Upper lobe of right lung (tissue), 1 donor: ENCODE measurements around the gene FSTL3. TPM values are rescaled to one million over a fixed set of nuclear protein-coding genes. Genes with fewer than 3 reads are reported as not detected.

Experiments
- ATAC-seq: fragments of 200-7000 bp; cut with Tn5 transposase; one replicate; pipeline ENCODE4 v1.9.1; 2020; ENCODE audit warnings: mild to moderate bottlenecking, moderate library complexity
- DNase-seq: peaks from one replicate; pipeline ENCODE4 v3.0.0-alpha.2; 2020
- H3K27ac ChIP-seq: fragments of 200-600 bp; one replicate; pipeline ENCODE4 v1.8.0; 2022
- H3K27me3 ChIP-seq: fragments of 200-600 bp; one replicate; pipeline ENCODE4 v1.8.0; 2022; ENCODE audit warnings: mild to moderate bottlenecking
- H3K36me3 ChIP-seq: fragments of 200-600 bp; one replicate; pipeline ENCODE4 v1.8.0; 2022
- H3K4me1 ChIP-seq: fragments of 200-600 bp; one replicate; pipeline ENCODE4 v1.8.0; 2022
- H3K4me3 ChIP-seq: fragments of 200-600 bp; one replicate; pipeline ENCODE4 v1.8.0; 2022; ENCODE audit warnings: mild to moderate bottlenecking
- H3K9me3 ChIP-seq: fragments of 200-600 bp; one replicate; pipeline ENCODE4 v1.8.0; 2022
- intact Hi-C: fragments of 100-400 bp; cut with DNase I; formaldehyde crosslinking; loops from one replicate; pipeline ENCODE4 v1.11.0; 2022
- total RNA-seq: library from RNA; stranded (reverse); fragmentation: NEBNext Ultra II Directional; extraction: Animal tissue kit (Norgen Biotek cat#: 25700); gene quantifications from one replicate; pipeline ENCODE4 v1.2.1, GENCODE V29; 2021
- TF ChIP-seq, protein P1 (sequence below): fragments of 200-600 bp; IDR thresholded peaks from one replicate; pipeline ENCODE4 v1.8.0; 2022; ENCODE audit warnings: antibody characterized with exemption
- donor health status: DM: no; HTN: yes; CAD: no; lungs with severe emphysema.

FSTL3 gene
- total RNA-seq, 1 donor from 2014 or later: 114 TPM

DNA sequence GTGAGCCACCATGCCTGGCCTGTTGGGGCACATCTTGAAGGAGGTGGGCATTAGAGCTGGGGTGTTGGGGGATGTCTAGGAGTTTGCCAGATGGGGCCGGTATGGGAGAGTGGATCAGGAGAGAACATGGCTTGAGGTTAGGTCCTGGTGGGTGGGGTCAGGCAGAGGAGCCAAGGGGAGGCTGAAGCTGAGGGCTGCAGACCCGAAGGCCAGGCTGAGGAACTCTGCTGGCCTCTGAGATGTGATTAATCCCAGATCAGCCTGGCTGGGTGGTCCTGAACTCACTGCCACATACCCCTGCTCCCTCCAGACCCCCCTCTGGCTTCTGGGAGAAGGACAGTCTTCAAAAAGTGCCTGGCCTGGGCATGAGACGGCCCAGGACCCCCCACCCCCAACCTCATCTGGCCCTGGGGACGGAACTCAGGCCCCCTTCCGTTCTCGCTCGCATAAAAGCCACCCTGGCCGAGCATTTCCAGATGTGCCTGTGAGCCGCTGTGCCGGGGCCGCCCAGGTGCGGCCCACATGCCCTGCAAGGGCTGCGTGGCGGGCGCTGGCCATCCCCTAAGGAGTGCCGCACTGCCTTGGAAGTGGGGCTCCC lies 2.7 kb downstream of the FSTL3 start:
- TF ChIP-seq, protein P1, sequence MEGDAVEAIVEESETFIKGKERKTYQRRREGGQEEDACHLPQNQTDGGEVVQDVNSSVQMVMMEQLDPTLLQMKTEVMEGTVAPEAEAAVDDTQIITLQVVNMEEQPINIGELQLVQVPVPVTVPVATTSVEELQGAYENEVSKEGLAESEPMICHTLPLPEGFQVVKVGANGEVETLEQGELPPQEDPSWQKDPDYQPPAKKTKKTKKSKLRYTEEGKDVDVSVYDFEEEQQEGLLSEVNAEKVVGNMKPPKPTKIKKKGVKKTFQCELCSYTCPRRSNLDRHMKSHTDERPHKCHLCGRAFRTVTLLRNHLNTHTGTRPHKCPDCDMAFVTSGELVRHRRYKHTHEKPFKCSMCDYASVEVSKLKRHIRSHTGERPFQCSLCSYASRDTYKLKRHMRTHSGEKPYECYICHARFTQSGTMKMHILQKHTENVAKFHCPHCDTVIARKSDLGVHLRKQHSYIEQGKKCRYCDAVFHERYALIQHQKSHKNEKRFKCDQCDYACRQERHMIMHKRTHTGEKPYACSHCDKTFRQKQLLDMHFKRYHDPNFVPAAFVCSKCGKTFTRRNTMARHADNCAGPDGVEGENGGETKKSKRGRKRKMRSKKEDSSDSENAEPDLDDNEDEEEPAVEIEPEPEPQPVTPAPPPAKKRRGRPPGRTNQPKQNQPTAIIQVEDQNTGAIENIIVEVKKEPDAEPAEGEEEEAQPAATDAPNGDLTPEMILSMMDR: no peak
- DNase-seq (no peak), ATAC-seq (no peak)
- Histone ChIP-seq H3K9me3 (no peaks in the 10 kb centered on the region), H3K27me3 (no peaks in the 10 kb centered on the region), H3K4me1 (peaks cover 19% of the 10 kb centered on the region), H3K4me3 (peak overlapping the region; percentile 68), H3K36me3 (no peaks in the 10 kb centered on the region), H3K27ac (peak overlapping the region; percentile 93)
- intact Hi-C loops: no loop called here

DNA sequence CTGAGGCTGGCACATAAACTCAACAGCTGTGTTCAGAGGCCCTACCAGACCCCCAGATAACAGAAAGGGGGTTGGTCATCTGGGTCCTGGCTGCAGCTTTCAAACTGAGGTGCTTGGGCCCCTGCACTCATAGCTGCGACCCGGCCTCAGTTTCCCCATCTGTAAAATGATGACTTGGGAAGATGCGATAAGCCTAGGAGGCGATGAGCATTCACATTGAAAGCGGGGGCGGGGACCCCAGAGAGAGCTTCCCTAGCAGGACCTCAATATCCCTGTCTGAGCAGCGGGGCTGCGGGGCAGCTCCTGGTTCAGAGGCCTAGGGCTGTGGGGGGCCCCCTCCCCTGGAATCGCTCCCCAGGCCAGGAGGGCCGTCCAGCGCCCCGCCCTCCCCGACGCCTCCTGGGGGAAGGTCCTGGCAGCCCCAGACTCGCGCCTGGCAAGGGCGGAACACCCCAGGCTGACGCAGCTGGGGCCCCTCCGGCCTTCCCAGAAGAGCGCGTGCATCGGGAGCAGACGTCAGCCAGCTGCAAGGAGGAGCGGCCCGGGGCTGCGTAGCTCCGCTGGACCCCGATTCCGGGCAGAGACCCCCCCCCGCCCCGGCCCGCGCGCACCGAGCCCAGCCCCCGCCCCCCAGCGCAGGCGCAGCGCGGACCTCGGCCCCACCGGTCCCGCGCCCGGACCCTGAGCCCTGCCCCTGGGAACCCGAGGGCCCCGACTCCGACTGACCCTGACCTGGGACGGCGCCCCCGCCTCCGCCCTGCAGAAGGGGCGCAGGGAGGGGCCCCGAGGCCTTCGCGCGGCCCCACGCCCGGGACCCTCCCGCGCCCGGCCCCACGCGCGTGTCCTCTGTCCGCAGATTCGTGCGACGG lies 3.5 kb downstream of the FSTL3 start:
- Histone ChIP-seq H3K36me3 (no peaks in the 10 kb centered on the region), H3K4me3 (peak overlapping the region; percentile 68), H3K9me3 (no peaks in the 10 kb centered on the region), H3K27ac (peak overlapping the region; percentile 93), H3K27me3 (no peaks in the 10 kb centered on the region), H3K4me1 (peaks cover 19% of the 10 kb centered on the region)
- peak; percentile 0 for ATAC-seq
- DNase-seq: peak; percentile 83
- TF ChIP-seq, protein P1: no peak
- intact Hi-C loops: no loop called here

- TF ChIP-seq, protein P1: peak; percentile 39
These were observed 4.3 kb downstream of the FSTL3 start for GRCh38 chr19:680287-681028.

DNA sequence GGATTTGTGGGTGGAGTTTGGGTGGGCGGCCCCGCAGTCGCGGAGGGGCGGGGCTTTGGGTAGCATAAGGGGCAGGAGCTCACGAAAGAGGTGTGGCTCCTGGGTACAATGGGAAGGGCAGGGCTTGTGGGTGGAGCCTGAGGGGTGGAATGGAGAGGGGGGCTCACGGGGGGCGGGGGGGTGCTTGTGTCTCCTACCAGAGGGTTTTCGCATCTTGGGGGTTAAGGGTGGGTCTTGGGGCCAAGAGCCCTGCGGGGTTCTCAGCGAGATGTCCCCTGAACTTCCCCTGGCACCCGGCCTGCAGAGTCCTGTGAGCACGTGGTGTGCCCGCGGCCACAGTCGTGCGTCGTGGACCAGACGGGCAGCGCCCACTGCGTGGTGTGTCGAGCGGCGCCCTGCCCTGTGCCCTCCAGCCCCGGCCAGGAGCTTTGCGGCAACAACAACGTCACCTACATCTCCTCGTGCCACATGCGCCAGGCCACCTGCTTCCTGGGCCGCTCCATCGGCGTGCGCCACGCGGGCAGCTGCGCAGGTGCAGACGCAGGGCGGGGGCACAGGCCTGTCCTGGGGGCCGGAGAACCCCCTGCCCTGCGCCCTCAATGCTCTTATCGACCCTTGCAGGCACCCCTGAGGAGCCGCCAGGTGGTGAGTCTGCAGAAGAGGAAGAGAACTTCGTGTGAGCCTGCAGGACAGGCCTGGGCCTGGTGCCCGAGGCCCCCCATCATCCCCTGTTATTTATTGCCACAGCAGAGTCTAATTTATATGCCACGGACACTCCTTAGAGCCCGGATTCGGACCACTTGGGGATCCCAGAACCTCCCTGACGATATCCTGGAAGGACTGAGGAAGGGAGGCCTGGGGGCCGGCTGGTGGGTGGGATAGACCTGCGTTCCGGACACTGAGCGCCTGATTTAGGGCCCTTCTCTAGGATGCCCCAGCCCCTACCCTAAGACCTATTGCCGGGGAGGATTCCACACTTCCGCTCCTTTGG lies 5.1 kb downstream of the FSTL3 start:
- Histone ChIP-seq H3K4me3 (peak overlapping the region; percentile 68), H3K27me3 (no peaks in the 10 kb centered on the region), H3K4me1 (peaks cover 19% of the 10 kb centered on the region), H3K36me3 (no peaks in the 10 kb centered on the region), H3K9me3 (no peaks in the 10 kb centered on the region), H3K27ac (peak overlapping the region; percentile 73)
- TF ChIP-seq, protein P1: no peak
- intact Hi-C loops: no loop called here
- ATAC-seq (no peak), DNase-seq (peak; percentile 97)

More at GRCh38 chr19:680287-681028, 4.3 kb downstream of the FSTL3 start:
- Histone ChIP-seq H3K4me3 (peak overlapping the region; percentile 68), H3K27me3 (no peaks in the 10 kb centered on the region), H3K36me3 (no peaks in the 10 kb centered on the region), H3K27ac (peak overlapping the region; percentile 93), H3K9me3 (no peaks in the 10 kb centered on the region), H3K4me1 (peaks cover 19% of the 10 kb centered on the region)
- intact Hi-C loops: no loop called here
- DNase-seq (peak; percentile 100), ATAC-seq (peak; percentile 90)
